Tibial artery (tissue), 4 donors: ENCODE measurements around the gene GPR34.

Experiments used
- DNase-seq, 2 donors: peaks; one replicate each; pipeline ENCODE4 v3.0.0-alpha.2; 2019
- H3K27ac ChIP-seq, 2 donors: fragments of 200-600 bp; sonication (generic) in 1 of 2; 1 replicate in 1 of 2; 2 replicates in 1 of 2; pipeline ENCODE4 v1.5.1; 2018 to 2019; ENCODE audit warnings: mild to moderate bottlenecking in 1 of 2
- H3K27me3 ChIP-seq, 2 donors: fragments of 200-600 bp; sonication (generic) in 1 of 2; one replicate each; pipeline versions ENCODE4 v1.5.1 to v1.6.0; 2016 to 2019
- H3K36me3 ChIP-seq, 3 donors: fragments of 200-600 bp; sonication (generic) in 2 of 3; one replicate each; pipeline ENCODE4 v1.5.1; 2016 to 2019; ENCODE audit warnings: mild to moderate bottlenecking in 2 of 3
- H3K4me1 ChIP-seq, 4 donors: fragments of 200-600 bp; sonication (generic) in 2 of 4; 1 replicate in 3 of 4; 2 replicates in 1 of 4; pipeline ENCODE4 v1.5.1; 2016 to 2019
- H3K4me3 ChIP-seq, 2 donors: fragments of 200-600 bp; sonication (generic) in 1 of 2; 1 replicate in 1 of 2; 2 replicates in 1 of 2; pipeline ENCODE4 v1.5.1; 2018 to 2019; ENCODE audit warnings: mild to moderate bottlenecking in 2 of 2
- H3K9me3 ChIP-seq, 3 donors: fragments of 200-600 bp; sonication (generic) in 1 of 3; one replicate each; pipeline ENCODE4 v1.5.1; 2016 to 2019
- CTCF ChIP-seq, 2 experiments: fragments of 200-600 bp in 1 of 2; fragments of 450-650 bp in 1 of 2; IDR thresholded peaks; one replicate each; pipeline ENCODE4 v1.5.1; 2017 to 2019; ENCODE audit warnings: antibody characterized with exemption in 2 of 2, mild to moderate bottlenecking in 1 of 2, moderate library complexity in 1 of 2
- intact Hi-C: fragments of 100-400 bp; cut with DNase I; formaldehyde crosslinking; loops from one replicate; pipeline ENCODE4 v1.15.0; 2023; ENCODE audit warnings: low total_unique reads

The GPR34 gene

DNA sequence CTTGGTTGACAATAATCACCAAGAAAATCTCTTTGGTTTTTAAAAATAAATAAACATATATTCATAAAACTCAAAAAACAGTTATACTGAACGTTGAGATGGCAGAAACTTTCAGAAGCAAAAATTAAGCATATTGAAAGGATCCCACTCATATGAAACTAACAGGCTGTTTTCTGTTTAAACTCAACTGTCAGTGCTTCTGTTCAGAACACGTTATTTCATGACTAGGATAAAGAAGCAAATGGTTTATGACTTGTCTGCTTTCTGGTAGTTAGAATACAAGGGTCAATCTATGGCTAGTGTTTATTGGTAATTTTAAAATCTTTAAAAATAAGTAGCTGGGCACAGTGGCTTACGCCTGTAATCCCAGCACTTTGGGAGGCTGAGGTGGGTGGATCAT, 39.4 kb downstream of the GPR34 start:
- no peaks in the 10 kb centered on the region for H3K9me3 ChIP-seq
- no peak for DNase-seq
- H3K4me3 ChIP-seq = no peak overlapping the region
- H3K27ac ChIP-seq = no peak overlapping the region
- intact Hi-C loops = no loop called here
- no peaks in the 10 kb centered on the region for H3K36me3 ChIP-seq
- H3K4me1 ChIP-seq = no peaks in the 10 kb centered on the region
- H3K27me3 ChIP-seq = no peaks in the 10 kb centered on the region
- no peak for TF ChIP-seq CTCF (IDR thresholded peaks at IDR 0.05)

DNA sequence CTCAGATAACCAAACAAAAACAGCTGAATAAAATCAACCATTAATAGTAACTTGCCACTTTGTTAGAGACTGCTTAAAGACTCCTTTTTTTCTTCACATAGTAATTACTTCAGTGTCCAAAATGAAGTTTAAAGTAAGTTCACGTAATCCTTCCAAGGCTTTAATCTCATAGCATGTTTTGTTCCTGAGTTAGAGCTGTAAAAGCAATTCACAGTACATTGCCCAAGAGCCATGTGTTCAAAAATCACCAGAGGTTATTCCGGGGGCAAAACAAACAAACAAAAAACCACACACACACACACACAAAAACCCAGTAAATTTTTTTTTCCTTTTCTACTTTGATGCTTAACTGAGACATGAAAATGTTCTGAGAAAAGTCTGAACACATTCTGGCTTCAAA, 41.3 kb downstream of the GPR34 start:
- Histone ChIP-seq H3K4me1 (peaks cover 0 to 14% (median 0%) of the 10 kb centered on the region in 4 donors), H3K27ac (no peak overlapping the region), H3K36me3 (no peaks in the 10 kb centered on the region), H3K27me3 (no peaks in the 10 kb centered on the region), H3K9me3 (no peaks in the 10 kb centered on the region), H3K4me3 (no peak overlapping the region)
- DNase-seq = no peak
- no peak for TF ChIP-seq CTCF (IDR thresholded peaks at IDR 0.05)
- intact Hi-C loops = no loop called here

DNA sequence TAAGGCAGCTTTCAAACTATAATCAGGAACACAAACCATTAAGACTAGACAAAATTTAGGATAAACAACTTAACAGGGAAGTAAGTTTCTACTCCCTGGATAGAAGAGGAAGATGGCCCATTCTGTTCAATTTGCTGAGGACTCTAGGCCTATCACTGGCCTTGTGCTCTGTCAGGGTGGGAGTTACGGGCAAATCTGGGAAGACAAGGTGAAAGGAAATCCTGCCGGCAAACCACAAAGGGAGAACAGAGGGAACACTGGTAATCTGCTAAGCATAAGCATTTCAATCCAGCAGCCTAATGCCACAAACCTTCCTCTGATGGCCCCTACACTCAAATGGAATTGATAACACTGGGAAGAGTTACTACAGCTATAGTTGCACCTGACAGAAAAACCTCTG, 43.5 kb downstream of the GPR34 start:
- no peak for DNase-seq
- no peak overlapping the region for H3K4me3 ChIP-seq
- H3K27ac ChIP-seq = no peak overlapping the region

DNA sequence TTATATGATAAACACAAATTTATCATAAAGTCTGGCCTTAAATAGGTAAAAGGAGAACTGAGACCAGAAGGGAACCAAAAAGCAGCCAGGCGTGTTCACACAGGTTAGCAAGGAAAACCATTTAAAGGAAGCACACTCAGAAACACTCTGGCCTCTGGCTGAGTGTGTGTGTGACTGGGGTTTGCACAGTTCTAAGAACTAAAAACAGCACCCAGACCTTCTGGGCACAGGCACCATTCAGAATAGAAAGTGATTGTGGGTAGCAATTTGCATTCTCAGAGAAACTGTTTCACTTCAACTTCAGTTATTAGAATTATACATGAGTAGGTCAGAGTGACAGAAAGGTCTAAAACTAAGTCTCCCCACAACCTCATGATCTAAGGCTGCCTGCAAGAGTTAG, 45.2 kb downstream of the GPR34 start:
- H3K4me1 ChIP-seq = peaks cover 0 to 14% (median 0%) of the 10 kb centered on the region in 4 donors
- peak overlapping the region in 1 of 2 donors; percentile 30 for H3K27ac ChIP-seq
- H3K36me3 ChIP-seq = no peaks in the 10 kb centered on the region
- H3K9me3 ChIP-seq = no peaks in the 10 kb centered on the region
- H3K4me3 ChIP-seq = no peak overlapping the region
- DNase-seq = no peak
- H3K27me3 ChIP-seq = no peaks in the 10 kb centered on the region
- intact Hi-C loops = no loop called here
- TF ChIP-seq CTCF (IDR thresholded peaks at IDR 0.05) = no peak

More for the DNA sequence above, 43.5 kb downstream of the GPR34 start:
- Histone ChIP-seq H3K36me3 (no peaks in the 10 kb centered on the region), H3K27me3 (no peaks in the 10 kb centered on the region), H3K4me1 (peaks cover 0 to 14% (median 0%) of the 10 kb centered on the region in 4 donors), H3K9me3 (no peaks in the 10 kb centered on the region)
- no peak for TF ChIP-seq CTCF (IDR thresholded peaks at IDR 0.05)
- intact Hi-C loops = no loop called here

- no peaks in the 10 kb centered on the region for H3K9me3 ChIP-seq
- H3K27me3 ChIP-seq = no peaks in the 10 kb centered on the region
- H3K27ac ChIP-seq = peak overlapping the region in 1 of 2 donors; percentile 30
- H3K4me3 ChIP-seq = no peak overlapping the region
- no peaks in the 10 kb centered on the region for H3K36me3 ChIP-seq
- peaks cover 0 to 14% (median 0%) of the 10 kb centered on the region in 4 donors for H3K4me1 ChIP-seq
- TF ChIP-seq CTCF (IDR thresholded peaks at IDR 0.05) = peak; percentile 41 to 43
- no peak for DNase-seq
- intact Hi-C loops = no loop called here
These were observed 45.8 kb downstream of the GPR34 start for GRCh38 chrX:41734530-41734929.

GRCh38 chrX:41737065-41737464, 48.3 kb downstream of the GPR34 start:
- no peaks in the 10 kb centered on the region for H3K27me3 ChIP-seq
- no peak overlapping the region for H3K27ac ChIP-seq
- intact Hi-C loops = no loop called here
- no peak for DNase-seq
- H3K9me3 ChIP-seq = no peaks in the 10 kb centered on the region
- TF ChIP-seq CTCF (IDR thresholded peaks at IDR 0.05) = no peak
- H3K4me1 ChIP-seq = peaks cover 0 to 14% (median 0%) of the 10 kb centered on the region in 4 donors
- no peaks in the 10 kb centered on the region for H3K36me3 ChIP-seq
- no peak overlapping the region for H3K4me3 ChIP-seq
